Neural cell (in vitro differentiated cells): ENCODE results near the gene CHD2.

Experiments used
- EZH2 ChIP-seq: fragments of 200-600, 300-800 bp; shearing (Covaris generic), sonication (generic); IDR thresholded peaks from 2 replicates; pipeline ENCODE4 v1.6.1; 2014; ENCODE audit warnings: antibody characterized with exemption, low read length, borderline replicate concordance, mild to moderate bottlenecking; ENCODE audit not compliant: insufficient read depth, poor library complexity, severe bottlenecking
- MXI1 ChIP-seq: fragments of 450-650 bp; conservative IDR thresholded peaks from 2 replicates; pipeline ENCODE4 v1.6.1; 2014; ENCODE audit warnings: antibody characterized with exemption, mild to moderate bottlenecking; ENCODE audit not compliant: poor library complexity, severe bottlenecking
- POLR2AphosphoS5 ChIP-seq: IDR thresholded peaks from 2 replicates; pipeline ENCODE4 v1.6.1; 2012
- RAD21 ChIP-seq: fragments of 450-650 bp; conservative IDR thresholded peaks from 2 replicates; pipeline ENCODE4 v1.6.1; 2014; ENCODE audit warnings: antibody characterized with exemption, mild to moderate bottlenecking, moderate library complexity
- REST ChIP-seq: IDR thresholded peaks from 2 replicates; pipeline ENCODE4 v1.6.1; 2012; ENCODE audit warnings: borderline replicate concordance
- SMC3 ChIP-seq: fragments of 450-650 bp; conservative IDR thresholded peaks from 2 replicates; pipeline ENCODE4 v1.6.1; 2014; ENCODE audit warnings: antibody characterized with exemption, mild to moderate bottlenecking, moderate library complexity; ENCODE audit not compliant: poor library complexity
- TAF1 ChIP-seq: IDR thresholded peaks from 2 replicates; pipeline ENCODE4 v1.6.1; 2012; ENCODE audit warnings: low read depth
- TF ChIP-seq, protein P1 (sequence below): fragments of 450-650 bp; IDR thresholded peaks from 2 replicates; pipeline ENCODE4 v1.5.1; 2014; ENCODE audit warnings: antibody characterized with exemption, mild to moderate bottlenecking, moderate library complexity; ENCODE audit not compliant: poor library complexity, severe bottlenecking

DNA sequence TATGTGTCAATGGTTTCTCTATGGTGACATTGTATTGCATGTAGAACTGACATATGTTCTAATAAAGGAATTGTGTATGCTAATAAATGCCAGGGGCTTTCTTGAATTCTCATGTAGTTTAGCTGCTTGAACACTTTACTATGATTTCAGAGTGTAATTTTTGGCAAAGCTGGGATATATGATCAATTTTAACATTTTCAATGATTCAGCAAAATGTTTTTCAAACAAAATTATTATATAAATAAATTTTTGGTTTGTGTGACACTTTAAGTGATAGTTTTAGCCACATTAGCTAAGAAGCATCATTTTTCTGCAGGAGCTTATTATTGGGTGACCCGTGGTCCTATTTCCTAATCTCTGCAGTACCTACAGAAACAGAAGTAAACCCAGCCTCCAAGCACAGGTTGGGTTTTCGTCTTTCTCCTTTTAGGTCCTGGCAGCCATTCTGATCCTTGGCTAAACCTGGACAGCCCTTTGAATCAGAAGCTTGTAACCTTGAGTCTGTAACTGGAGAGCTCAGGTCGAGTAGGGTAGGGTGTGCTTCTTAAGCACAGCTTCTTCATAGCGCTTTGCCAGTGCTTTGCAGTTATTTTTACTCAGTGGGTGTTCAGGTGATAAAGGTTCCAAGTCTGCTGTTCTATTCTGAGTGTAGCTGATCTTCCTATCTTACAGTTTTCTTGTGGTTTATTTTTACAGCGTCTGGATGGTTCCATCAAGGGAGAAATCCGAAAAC is 74.2 kb downstream of the CHD2 start:
- TF ChIP-seq, protein P1, sequence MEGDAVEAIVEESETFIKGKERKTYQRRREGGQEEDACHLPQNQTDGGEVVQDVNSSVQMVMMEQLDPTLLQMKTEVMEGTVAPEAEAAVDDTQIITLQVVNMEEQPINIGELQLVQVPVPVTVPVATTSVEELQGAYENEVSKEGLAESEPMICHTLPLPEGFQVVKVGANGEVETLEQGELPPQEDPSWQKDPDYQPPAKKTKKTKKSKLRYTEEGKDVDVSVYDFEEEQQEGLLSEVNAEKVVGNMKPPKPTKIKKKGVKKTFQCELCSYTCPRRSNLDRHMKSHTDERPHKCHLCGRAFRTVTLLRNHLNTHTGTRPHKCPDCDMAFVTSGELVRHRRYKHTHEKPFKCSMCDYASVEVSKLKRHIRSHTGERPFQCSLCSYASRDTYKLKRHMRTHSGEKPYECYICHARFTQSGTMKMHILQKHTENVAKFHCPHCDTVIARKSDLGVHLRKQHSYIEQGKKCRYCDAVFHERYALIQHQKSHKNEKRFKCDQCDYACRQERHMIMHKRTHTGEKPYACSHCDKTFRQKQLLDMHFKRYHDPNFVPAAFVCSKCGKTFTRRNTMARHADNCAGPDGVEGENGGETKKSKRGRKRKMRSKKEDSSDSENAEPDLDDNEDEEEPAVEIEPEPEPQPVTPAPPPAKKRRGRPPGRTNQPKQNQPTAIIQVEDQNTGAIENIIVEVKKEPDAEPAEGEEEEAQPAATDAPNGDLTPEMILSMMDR, result no peak
- TF ChIP-seq RAD21, result no peak
- TF ChIP-seq TAF1, result no peak
- no peak for TF ChIP-seq POLR2AphosphoS5
- no peak for TF ChIP-seq EZH2
- no peak for TF ChIP-seq MXI1
- no peak for TF ChIP-seq SMC3
- no peak for TF ChIP-seq REST
